HG02571 (cell line): ENCODE data around the gene SEMA5A.

Source experiments
- ATAC-seq: cut with Tn5 transposase; IDR thresholded peaks from one replicate; pipeline ENCODE4 v1.9.1; 2021; ENCODE audit warnings: mild to moderate bottlenecking, moderate library complexity; ENCODE audit not compliant: unreplicated experiment

The SEMA5A gene

DNA sequence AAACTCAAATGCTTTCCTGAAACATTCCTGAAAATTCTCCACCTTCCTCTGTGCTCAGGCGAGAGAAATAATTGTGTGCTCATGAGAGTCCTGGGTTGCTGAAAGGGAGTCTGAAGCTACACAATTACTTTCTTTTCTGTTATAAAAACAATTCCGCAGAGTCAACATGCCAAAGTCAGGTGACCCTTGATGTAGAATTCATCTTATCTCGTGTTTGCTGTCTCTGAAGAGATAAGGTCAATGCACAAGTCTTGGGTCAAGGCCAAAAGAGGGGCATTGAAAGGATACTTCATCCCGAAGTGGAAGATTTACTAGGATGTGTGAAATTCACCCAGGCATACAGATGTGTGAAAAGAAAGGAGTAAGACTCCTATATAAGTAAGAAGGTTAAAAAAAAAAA is 493.5 kb downstream of the SEMA5A start:
- no peak for ATAC-seq

DNA sequence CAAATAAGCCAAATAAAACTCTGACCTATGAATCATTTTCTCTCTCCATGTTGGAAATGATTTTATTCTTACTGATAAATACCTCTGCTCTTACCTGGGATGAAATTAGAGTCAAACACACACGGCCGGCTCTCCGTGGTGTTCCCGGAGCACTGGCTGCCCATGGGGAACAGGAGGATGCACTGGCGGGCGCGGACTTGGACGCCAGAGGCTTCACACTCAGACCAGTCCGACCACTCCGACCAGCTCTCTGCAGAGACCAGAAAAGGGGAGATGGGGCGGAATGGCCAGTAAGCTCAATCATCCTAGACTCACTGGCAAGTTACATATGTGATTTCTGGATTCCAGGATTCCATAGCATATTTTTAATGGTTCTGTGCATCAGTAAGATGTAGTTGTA is 494.1 kb downstream of the SEMA5A start:
- no peak for ATAC-seq

DNA sequence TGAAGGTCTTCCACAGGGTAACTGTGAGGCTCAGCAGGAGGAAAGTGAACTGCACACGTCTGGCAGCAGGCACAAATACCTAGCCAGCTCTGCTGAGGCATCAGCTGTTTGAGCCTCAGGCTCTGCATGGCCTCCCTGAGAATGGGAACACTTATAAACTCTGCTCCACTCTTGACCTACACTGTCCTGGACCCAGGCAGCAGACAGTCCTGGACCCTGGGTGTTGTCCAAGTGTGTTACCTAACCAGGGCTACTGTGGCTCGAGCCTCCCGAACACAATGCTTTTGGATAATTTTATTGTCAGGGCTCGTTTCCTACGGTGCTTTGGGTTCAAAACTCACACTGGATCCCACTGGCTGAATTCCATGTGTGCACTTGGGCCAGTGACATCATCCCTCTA is 497.9 kb downstream of the SEMA5A start:
- no peak for ATAC-seq

DNA sequence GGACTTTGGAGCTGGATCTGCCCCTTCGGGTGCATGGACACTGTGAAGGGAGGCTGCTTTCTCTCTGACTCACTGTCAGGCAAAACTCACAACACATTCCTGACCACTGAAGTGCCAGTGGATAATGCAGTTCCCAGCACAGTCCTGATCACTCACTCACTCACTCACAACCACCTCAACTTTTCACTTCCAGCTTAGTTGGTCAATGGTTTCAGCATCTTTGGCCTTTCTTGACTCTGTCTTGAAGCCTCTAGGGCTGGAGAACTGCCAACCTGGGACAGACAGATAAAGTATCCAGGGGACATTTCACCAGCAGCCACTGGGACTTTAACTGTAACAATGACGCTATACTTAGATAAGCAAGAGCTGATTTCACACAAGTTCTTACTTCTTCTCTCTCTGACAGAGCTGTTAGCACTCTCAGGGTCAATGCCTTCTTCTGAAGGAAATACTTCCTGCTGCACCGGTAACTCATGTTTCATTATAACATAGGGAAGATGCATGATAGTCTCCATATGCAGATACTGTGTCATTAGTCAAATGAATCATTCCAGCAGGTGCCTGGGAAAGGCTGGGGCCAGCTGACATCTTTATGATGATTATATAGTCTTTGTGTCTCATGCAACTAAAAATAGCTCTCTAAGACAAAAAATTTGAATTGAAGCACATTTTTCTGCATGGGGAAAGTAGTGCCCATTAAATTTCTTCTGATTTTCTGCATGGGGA is 499.0 kb downstream of the SEMA5A start:
- no peak for ATAC-seq

DNA sequence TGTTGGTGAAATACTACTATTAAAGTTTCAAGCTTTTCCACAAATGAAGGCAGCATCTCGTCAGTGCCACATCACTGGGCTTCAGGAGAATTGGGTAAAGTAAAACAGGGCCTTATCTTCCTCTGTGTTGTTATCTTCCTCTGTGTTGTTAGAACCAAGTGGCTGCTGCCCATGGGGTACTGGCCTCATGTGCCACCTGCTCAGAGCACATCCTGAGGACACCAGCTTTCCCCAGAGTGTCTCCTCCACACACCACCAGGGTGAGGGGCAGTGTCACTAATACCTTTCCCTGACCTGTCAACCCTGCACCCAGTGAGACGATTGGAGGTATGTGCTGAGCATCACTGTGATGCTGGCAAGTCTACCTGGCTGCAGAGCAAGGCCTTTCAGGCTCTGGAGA is 499.9 kb downstream of the SEMA5A start:
- ATAC-seq = no peak

DNA sequence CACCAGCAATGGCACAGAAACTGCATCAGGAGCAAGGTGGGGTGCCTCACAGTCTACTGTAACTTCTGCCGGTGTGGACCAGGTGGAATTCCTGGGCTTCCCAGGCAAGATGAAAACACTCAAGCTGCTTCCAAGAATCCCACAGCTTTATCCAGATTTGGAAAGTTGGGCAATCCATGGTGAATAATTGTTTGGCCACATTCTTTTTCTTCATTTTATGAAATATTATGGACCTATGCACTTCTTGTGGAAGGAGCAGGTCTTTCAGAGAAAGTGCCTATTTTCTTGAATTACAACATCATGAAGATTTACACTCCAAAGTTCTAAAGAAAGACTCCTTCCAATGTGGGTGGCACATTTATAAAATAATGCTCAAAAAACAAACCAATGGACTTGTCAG is 503.6 kb downstream of the SEMA5A start:
- no peak for ATAC-seq

DNA sequence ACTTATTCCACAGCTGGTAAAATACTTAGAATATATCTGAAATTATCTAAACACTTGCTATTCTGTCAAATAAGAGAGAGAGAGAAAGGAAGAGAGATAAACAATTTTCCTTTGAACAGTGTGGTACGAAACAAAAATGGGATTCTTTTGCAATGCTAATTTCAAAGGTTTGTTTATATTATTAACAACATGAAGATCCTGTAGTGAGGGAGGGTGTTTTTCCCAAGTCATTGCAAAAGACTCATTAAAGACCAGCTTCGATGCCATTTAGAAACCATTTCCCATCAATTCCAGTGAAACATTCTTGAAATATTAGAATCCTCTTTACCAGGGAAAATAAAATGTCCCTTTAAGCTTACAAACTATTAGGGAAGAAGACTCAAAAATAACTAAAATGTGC is 505.4 kb downstream of the SEMA5A start:
- ATAC-seq = no peak

DNA sequence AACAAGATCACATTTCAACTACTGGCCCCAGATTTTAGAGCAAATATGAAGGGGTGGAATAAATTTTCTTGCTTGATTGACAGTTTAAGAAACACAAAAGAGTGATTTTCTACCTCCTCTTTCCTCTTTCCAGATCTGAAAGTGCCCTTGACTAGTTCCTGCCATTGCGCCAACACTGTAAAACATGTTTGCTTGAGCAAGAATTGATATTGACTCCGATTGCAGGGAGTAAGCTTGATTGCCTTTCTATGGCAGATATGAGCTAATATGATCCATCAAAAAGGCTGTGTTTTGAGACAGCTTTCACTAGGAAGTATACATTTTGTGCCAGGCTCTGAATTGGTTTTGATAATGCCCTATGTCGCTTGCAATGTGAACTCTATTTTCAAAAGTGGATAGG is 508.8 kb downstream of the SEMA5A start:
- ATAC-seq = no peak

DNA sequence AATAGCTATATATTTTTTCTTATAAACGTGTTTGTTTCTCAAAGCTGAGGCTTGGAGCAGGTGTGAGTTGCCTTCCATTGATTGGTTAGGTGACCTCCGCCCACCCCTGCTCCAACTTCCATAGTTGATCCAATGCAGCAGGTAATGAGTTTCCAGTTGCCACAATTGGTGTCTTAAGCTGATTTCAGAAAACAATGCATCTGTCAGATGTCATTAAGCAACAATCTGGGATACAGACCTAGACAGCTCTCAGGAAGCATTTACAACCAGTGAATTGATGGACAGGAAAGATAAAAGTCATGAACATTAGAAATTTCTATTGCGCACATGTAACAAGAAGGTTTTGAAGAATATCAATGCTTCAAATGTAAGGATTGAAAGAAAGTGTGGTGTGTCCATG is 510.5 kb downstream of the SEMA5A start:
- no peak for ATAC-seq

DNA sequence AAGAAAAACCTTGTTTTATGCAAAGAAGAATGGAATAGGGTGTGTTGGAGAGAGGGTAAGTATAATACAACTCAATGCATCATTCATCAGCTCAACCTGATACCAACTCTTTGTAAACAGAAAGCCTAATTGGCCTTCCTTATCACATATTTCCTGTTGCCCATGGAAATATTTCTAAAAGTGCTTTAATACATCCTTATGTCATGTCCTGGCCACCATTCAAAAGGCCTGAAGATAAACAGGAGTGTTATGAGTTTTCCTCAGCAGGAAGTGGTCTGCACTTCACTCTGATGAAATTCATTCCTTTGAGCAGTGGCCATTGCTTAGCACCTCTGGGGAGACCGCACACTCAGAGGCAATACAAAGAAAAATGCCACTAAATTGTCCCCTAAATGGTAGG is 511.2 kb downstream of the SEMA5A start:
- no peak for ATAC-seq

DNA sequence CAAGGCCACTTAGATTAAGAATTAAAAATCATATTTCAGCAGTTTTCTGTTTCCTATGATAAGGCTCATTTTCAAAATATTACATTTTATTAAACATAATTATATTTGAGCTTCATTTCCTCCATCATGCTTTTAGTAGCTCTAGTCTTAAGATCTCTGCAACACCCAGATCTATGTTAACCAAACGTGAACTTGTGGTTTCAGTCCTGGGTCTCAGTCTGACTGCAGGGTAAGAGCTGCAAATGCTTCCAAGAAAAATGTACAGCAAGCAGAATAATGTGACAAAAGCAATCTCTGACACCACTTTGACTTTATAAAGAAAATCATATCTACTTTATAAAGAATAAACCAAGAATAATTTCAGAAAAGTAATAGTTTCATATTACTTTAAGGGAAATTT is 512.4 kb downstream of the SEMA5A start:
- ATAC-seq = no peak

DNA sequence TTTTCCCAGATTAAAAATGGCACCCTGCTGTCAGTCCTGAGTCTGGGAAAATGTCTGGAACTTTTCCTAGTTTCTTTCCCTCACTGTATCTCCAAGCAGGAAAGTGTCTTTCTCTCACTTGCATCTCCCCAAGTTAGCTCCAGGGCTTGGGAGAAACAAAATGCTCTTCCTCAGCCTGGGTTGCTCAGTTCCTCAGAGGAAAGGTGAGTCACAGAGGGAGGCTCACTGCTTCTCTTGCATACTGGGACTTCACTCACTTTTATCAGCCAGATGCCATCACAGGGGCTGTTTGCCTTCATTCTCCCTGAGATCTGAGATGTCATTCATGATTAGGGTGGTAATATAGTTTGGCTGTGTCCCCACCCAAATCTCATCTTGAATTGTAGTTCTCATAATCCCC is 519.9 kb downstream of the SEMA5A start:
- no peak for ATAC-seq

DNA sequence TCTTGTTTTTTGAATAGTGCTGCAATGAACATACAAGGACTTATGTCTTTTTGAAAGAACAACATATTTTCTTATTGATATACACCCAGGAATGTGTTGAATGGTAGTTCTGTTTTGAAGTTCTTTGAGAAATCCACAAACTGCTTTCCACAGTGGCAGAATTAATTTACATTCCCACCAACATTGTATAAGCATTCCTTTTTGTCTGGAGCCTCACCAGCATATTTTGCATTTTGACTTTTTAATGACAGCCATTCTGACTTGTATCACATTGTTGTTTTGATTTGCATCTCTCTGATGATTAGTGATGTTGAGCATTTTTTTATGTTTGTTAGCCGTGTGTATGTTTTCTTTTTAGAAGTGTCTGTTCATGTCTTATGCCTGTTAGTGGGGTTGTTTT is 524.9 kb downstream of the SEMA5A start:
- ATAC-seq = no peak

DNA sequence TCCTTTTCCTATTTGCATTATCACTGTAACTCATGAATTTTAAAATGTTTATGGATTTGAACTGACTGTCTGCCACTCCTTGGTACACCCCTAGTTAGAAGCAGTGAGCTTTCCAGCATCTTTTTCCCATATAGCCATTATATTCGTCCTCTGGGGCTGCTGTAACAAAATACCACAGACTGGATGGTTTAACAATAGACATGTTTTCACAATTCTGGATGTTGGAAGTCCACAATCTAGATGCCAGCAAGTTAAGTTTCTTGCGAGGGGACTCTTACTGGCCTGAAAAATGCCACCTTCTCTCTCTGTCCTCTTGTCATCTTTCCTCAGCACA is 530.0 kb downstream of the SEMA5A start:
- ATAC-seq = no peak

DNA sequence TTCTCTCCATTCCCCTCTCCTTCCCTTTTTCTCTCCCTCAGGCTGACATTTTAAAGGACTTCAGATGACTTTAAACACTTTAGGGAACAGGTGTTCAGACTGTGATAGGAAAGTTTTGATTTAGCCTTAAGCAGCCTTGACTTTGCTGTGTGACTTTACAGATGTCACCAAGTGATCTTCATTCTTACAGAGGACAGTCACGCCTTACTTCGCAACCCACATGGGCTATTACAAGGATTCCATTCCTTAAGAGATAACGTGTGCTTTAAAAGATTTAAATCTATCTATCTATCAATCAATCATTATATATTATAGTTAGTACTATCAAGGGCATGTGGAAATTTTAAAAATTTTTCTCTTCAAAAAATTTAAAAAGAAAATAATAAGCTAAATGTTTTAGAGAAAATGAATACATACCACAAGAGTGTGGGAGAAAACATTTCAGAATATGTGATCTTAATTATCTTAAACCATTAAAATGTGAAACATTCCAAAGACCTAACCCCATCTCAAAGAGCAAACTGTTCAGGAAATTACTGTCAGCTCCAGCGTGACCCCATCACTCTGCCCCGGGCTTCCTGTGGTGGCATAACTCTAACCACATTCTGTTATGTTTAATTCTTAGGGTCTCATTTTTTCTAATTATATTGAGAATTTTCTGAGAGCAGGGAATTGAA is 530.5 kb downstream of the SEMA5A start:
- no peak for ATAC-seq

DNA sequence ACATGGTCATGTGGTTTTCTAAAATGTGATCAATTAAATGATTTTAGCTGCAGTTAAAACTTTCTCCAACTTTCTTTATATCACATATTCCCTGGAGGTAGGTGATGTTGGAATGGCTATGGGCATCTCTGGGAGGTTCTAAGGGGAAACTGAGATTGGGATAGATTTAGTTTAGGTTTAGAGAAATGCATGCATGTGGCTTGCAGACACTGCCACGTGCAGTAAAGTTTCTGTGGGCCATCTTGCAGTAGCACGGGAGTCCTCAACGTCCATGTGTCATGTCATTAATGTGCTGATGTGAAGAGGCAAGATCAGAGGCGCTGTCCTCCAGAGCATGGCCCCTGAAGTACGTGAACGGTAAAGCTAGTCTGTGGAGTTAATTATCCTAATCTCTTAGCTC is 532.7 kb downstream of the SEMA5A start:
- ATAC-seq = no peak

DNA sequence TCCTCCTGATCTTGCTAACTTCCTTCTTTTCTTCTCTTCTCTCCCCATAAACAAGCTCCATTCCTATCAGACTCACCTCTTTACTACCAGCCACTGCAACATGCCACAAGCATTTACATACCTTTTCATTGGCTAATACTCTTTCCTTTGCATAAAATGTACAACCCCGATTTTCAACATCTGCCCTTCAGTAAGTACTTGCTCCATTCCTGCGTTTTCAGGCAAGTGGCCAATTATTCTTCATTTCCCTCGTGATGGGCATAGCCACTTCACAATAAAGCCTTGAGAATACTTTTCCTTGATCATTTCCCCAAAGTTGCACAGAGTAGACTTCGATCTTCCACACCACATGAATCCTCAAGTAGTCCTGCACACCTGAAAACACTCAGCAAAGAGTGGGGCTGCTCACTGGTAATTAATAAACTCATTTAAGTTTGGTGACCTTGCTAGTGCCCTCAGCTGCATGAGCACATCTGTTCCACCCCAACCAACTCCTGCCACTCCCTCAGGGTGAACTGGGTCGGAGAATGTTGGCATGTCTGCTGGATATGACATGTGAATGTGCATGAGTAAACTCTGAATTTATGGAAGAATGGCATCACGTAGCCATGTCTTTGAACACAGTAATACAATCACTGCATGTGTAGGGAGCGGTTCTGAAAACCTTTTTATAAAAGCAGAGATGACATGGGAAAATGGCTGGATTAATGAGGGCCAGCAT is 535.8 kb downstream of the SEMA5A start:
- ATAC-seq = no peak

DNA sequence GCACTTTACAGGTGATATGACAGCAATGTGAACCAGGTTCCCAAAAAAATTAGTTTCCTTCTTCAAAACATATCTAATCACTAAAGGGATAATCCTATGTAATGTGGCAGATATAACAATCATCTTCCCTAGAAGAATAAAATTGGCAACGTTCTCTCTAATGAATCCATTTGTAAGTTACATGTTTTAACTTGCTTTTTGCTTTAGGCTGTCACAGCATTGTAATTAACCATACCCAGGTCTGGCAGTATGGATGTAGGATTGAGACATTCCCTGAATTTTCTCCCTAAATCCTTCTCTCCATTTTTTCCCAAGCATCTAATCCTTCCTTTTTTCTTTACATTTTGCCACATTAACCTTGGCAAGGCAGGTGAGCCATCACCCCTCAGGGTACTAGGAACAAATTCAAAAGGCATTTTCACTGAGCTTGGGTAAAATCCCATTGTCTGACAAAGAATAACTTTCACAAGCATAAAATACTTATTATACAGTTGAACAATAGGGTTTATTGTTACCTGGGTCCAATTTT is 548.3 kb downstream of the SEMA5A start:
- no peak for ATAC-seq

DNA sequence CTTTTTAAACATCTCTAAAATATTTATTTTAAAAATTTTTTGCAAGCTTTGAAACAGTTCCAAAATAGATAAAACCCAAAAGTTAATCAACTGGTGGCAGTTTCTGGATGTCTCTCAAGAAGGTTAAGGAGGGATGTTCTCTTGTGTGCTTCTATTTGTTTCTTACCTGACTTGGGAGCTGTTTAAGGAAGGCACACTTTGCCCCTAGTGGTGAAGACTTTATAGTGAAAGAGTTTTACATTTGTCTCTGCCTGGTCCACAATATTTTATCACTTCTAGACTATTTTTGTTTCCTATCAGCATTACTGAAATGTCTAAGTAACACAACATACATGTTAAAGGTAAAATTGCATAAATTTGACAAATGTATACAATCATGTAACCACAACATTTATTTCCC is 552.8 kb downstream of the SEMA5A start:
- no peak for ATAC-seq
